ENCODE measurements around the gene SLC34A3. TPM values are rescaled to one million over a fixed set of nuclear protein-coding genes. Genes with fewer than 3 reads are reported as not detected.
A peak's percentile ranks its signal among the peaks of the same experiment; 100 is the strongest.

The SLC34A3 gene
- total RNA-seq, 2 donors from 2014 or later, result 0.54 TPM; not detected in 1

- ATAC-seq (ENCODE audit: insufficient number of reproducible peaks, low FRiP score, low read depth) (no peak), DNase-seq (ENCODE audit: low spot score) (no peak)
- Histone ChIP-seq H3K27ac (no peak overlapping the region), H3K4me3 (no peak overlapping the region), H3K9me3 (no peaks in the 10 kb centered on the region), H3K36me3 (no peaks in the 10 kb centered on the region), H3K27me3 (replicated peaks; ENCODE audit: insufficient read depth) (no peaks in the 10 kb centered on the region), H3K4me1 (ENCODE audit: control insufficient read depth in 1 of 2, low read depth in 2 of 2) (peaks cover 19 to 49% of the 10 kb centered on the region in 2 donors)
- TF ChIP-seq, protein P1, sequence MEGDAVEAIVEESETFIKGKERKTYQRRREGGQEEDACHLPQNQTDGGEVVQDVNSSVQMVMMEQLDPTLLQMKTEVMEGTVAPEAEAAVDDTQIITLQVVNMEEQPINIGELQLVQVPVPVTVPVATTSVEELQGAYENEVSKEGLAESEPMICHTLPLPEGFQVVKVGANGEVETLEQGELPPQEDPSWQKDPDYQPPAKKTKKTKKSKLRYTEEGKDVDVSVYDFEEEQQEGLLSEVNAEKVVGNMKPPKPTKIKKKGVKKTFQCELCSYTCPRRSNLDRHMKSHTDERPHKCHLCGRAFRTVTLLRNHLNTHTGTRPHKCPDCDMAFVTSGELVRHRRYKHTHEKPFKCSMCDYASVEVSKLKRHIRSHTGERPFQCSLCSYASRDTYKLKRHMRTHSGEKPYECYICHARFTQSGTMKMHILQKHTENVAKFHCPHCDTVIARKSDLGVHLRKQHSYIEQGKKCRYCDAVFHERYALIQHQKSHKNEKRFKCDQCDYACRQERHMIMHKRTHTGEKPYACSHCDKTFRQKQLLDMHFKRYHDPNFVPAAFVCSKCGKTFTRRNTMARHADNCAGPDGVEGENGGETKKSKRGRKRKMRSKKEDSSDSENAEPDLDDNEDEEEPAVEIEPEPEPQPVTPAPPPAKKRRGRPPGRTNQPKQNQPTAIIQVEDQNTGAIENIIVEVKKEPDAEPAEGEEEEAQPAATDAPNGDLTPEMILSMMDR (IDR thresholded peaks at IDR 0.05), result no peak
Measured at GRCh38 chr9:137198051-137198901, 32.4 kb upstream of the SLC34A3 start.

- TF ChIP-seq, protein P1 (IDR thresholded peaks at IDR 0.05), result no peak
- ATAC-seq (ENCODE audit: insufficient number of reproducible peaks, low FRiP score, low read depth), result no peak
Measured at GRCh38 chr9:137198902-137199283, 31.8 kb upstream of the SLC34A3 start.

GRCh38 chr9:137199411-137200121 lies 31.1 kb upstream of the SLC34A3 start:
- Histone ChIP-seq H3K4me1 (ENCODE audit: control insufficient read depth in 1 of 2, low read depth in 2 of 2) (peaks cover 27 to 62% of the 10 kb centered on the region in 2 donors), H3K27me3 (replicated peaks; ENCODE audit: insufficient read depth) (no peaks in the 10 kb centered on the region), H3K4me3 (peak overlapping the region; percentile 69), H3K9me3 (no peaks in the 10 kb centered on the region), H3K36me3 (no peaks in the 10 kb centered on the region), H3K27ac (no peak overlapping the region)
- ATAC-seq (ENCODE audit: insufficient number of reproducible peaks, low FRiP score, low read depth), result no peak
- TF ChIP-seq, protein P1 (IDR thresholded peaks at IDR 0.05), result no peak
- no peak for DNase-seq (ENCODE audit: low spot score)

More at GRCh38 chr9:137198902-137199283, 31.8 kb upstream of the SLC34A3 start:
- Histone ChIP-seq H3K9me3 (no peaks in the 10 kb centered on the region), H3K36me3 (no peaks in the 10 kb centered on the region), H3K4me1 (ENCODE audit: control insufficient read depth in 1 of 2, low read depth in 2 of 2) (peaks cover 20 to 55% of the 10 kb centered on the region in 2 donors), H3K4me3 (peak overlapping the region; percentile 69), H3K27me3 (replicated peaks; ENCODE audit: insufficient read depth) (no peaks in the 10 kb centered on the region), H3K27ac (no peak overlapping the region)
- DNase-seq (ENCODE audit: low spot score), result no peak

GRCh38 chr9:137200311-137201204 lies 30.1 kb upstream of the SLC34A3 start, which contains the start of gene TPRN:
Gene TPRN, minus strand, starts transcription at chr9:137200741. Its CDS starts 30 bp downstream, at chr9:137200711.
- peaks cover 30 to 68% of the 10 kb centered on the region in 2 donors for H3K4me1 ChIP-seq (ENCODE audit: control insufficient read depth in 1 of 2, low read depth in 2 of 2)

More at GRCh38 chr9:137200311-137201204, 30.1 kb upstream of the SLC34A3 start, which contains the start of gene TPRN:
- Histone ChIP-seq H3K4me3 (peak within 1 kb of the TSS; percentile 88), H3K9me3 (no peaks in the 10 kb centered on the region), H3K36me3 (no peaks in the 10 kb centered on the region), H3K27me3 (replicated peaks; ENCODE audit: insufficient read depth) (no peaks in the 10 kb centered on the region), H3K27ac (peak within 1 kb of the TSS; percentile 82 to 85)
- ATAC-seq (ENCODE audit: insufficient number of reproducible peaks, low FRiP score, low read depth), result peak; percentile 98
- TF ChIP-seq, protein P1 (IDR thresholded peaks at IDR 0.05), result no peak
- peak; percentile 99 for DNase-seq (ENCODE audit: low spot score)

All from thoracic aorta (tissue), 2 donors.